T-helper 17 cell (primary cell): ENCODE data around the gene USP7. TPM values are rescaled to one million over a fixed set of nuclear protein-coding genes. Genes with fewer than 3 reads are reported as not detected.

Experiments
- ATAC-seq: fragments of 150-1000 bp; cut with Tn5 transposase; 2 replicates; pipeline ENCODE4 v1.10.0; 2021; ENCODE audit warnings: mild to moderate bottlenecking, moderate library complexity
- DNase-seq, 3 donors: peaks; one replicate each; pipeline versions ENCODE4 v3.0.0 to v3.0.0-alpha.2; 2020 to 2021
- H3K9me3 ChIP-seq: one replicate; pipeline ENCODE4 v1.7.0; 2013; ENCODE audit warnings: low read length, mild to moderate bottlenecking; ENCODE audit not compliant: control insufficient read depth, poor library complexity, severe bottlenecking
- H3K27ac Mint-ChIP-seq: one replicate; pipeline ENCODE4 v1.8.0; 2022; ENCODE audit warnings: mild to moderate bottlenecking, moderate library complexity, mixed read lengths
- H3K27me3 Mint-ChIP-seq: one replicate; pipeline ENCODE4 v1.8.0; 2022; ENCODE audit warnings: mixed read lengths
- H3K36me3 Mint-ChIP-seq: one replicate; pipeline ENCODE4 v1.8.0; 2022; ENCODE audit warnings: low read depth, mixed read lengths
- H3K4me1 Mint-ChIP-seq: one replicate; pipeline ENCODE4 v1.8.0; 2022; ENCODE audit warnings: mild to moderate bottlenecking, mixed read lengths
- H3K4me3 Mint-ChIP-seq: one replicate; pipeline ENCODE4 v1.8.0; 2022; ENCODE audit warnings: mild to moderate bottlenecking, moderate library complexity, mixed read lengths
- total RNA-seq, 4 donors: library from RNA in 2 of 4; stranded (reverse) in 2 of 4; gene quantifications; one replicate each; pipeline ENCODE4 v1.2.3 and lab custom pipeline; 2022 to 2026

Gene USP7
- total RNA-seq, 2 donors from 2014 or later: 259 to 282 TPM

DNA sequence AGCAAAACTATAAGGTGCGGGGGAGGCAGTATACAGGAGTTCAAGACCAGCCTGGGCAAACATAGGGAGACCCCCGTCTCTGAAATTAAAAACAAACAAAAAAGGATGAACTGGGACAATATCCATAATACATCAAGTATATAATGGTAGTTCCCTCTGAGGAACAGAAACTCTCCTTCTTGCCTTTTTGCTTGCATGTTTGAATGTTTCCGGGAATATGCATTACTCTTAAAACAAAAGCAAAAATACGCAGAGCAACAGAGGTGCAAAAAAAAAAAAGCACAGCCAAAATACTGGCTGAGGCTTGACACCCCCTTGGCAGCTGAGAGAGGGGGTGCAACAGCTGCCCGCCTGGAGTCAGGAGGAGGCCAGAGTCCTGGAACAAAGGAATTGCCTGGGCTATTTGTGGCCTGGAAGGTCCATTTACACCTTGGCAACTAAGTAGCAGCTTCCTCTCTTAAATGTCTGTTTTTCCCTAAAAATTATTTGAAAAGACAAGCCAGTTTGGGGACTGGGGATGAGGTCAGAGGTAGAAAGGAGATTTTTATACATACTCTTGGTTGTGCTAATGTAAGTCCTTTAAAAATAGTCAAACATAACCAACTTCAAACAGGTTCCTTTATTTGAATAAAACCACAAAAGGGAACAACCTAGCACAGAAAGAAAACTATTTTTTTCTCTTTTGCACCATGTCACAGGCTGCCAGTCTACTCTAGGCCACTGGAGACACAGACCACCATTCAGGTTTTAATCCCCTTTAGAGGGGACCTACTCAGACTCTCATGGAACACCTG lies 19.5 kb downstream of the USP7 start:
- no peaks in the 10 kb centered on the region for H3K9me3 ChIP-seq
- Mint-ChIP-seq H3K4me3 (peak overlapping the region; percentile 66), H3K4me1 (peaks cover 82% of the 10 kb centered on the region), H3K36me3 (no peaks in the 10 kb centered on the region), H3K27me3 (no peaks in the 10 kb centered on the region), H3K27ac (peak overlapping the region; percentile 79)
- ATAC-seq (peak; percentile 48), DNase-seq (no peak)

DNA sequence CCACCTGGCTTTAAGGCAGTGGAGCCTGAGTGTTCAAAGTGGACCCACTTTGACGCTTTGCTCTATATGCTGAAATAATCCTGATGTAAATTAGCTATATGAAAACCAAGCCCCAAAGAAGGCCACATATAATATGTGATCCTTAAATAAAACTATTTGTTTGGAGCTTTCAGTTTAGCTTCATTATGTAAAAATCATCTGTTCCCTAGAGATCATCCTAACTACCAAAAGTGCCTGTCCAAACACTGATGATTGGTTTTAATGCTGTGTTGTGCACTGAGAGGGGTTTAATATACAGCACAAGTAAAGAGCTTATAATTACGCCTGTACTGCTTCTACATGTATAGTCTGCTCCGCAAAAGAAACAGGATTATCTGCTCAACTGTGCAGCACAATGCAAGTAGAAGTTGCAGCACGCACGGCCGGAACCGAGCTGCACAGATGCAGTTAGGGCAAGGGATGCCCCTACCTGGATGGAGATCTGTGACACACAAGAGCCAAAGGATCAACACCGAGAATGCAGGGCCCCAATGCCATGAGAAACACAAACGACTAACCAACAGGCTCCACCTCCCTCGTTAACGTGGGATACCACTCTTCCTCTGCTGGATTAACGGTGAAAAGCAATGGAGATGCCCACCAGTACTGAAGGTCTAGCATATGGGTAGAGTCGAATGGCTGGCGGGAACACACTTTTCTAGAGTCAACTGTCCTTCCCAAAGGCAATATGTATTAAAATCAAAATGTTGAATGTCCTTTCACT lies 20.5 kb downstream of the USP7 start:
- Mint-ChIP-seq H3K4me1 (peaks cover 82% of the 10 kb centered on the region), H3K27ac (peak overlapping the region; percentile 79), H3K36me3 (no peaks in the 10 kb centered on the region), H3K4me3 (peak overlapping the region; percentile 66), H3K27me3 (no peaks in the 10 kb centered on the region)
- DNase-seq (no peak), ATAC-seq (no peak)
- H3K9me3 ChIP-seq: no peaks in the 10 kb centered on the region

DNA sequence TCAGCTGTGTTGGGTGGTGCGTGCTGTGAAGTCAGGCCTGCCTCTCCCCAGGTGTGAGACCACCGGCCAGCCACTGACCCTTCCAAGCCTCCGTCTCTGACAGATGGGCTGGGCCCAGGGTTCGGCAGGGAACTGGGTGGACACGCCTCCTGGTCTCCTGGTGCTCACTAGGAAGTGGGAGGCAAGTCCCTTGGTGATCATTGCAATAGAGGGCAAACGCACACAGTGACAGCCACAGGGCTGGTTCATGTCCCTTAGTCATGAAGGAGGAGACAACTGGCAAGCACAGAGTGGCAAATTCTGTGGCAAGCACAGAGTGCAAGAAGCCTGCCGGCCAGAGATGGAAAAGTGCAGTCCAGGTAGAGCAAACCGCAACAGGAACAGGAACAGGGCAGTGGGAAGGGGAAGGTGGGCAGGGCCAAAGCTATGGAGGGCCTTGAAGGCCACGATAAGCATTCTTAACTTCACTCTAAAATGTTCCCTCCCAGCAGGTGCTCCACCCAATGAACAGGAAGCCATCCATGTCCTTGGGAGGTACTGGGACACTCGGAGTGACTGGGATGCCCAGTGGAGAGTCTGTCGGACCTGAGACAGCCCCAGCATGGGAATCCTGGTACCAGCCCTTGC lies 21.9 kb downstream of the USP7 start:
- no peaks in the 10 kb centered on the region for H3K27me3 Mint-ChIP-seq
- peak overlapping the region; percentile 7 for H3K4me3 Mint-ChIP-seq
- H3K4me1 Mint-ChIP-seq: peaks cover 84% of the 10 kb centered on the region
- H3K9me3 ChIP-seq: no peaks in the 10 kb centered on the region
- no peak for DNase-seq
- peak overlapping the region; percentile 37 for H3K27ac Mint-ChIP-seq
- no peaks in the 10 kb centered on the region for H3K36me3 Mint-ChIP-seq
- ATAC-seq: no peak

DNA sequence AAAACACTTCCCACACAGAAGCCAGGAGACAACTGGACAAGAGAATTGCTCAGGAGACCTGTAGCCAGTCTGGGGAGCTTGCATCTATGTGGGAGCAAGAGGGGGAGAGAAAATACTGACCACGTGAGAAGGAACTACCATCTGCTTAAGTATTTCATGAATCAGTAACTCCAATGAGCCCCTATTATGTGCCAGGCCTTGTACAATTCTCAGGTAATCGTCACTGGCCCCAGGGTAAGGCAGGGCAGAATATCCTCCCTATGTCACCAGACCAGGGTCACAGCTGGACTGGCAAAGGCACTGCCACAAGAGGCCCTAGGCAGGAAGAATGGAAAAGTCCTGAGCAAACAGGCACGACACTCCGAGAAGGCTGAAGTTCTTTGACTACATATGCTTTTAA lies 25.9 kb downstream of the USP7 start:
- peaks cover 70% of the 10 kb centered on the region for H3K4me1 Mint-ChIP-seq
- peak overlapping the region; percentile 45 for H3K4me3 Mint-ChIP-seq
- DNase-seq (no peak), ATAC-seq (no peak)
- no peaks in the 10 kb centered on the region for H3K36me3 Mint-ChIP-seq
- peak overlapping the region; percentile 57 for H3K27ac Mint-ChIP-seq
- no peaks in the 10 kb centered on the region for H3K27me3 Mint-ChIP-seq
- H3K9me3 ChIP-seq: no peaks in the 10 kb centered on the region

DNA sequence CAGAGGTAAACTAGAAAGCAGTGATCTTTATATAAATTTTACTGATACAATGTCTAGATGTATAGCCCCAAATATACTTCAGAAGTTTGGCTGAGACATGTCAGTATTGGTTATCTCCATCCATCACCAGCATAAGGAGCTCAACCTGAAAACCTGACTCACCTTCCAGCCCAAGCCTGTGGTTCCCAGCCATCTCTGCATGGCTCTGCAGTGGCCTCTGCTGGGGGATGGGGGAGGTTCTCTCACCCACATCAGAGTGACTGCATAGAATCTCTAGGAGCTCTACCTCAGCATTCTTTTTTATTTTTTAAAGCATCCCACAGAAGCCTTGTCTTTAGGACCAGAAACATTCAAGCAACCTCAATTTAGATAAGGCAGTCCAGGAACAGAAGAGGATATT lies 27.3 kb downstream of the USP7 start:
- no peaks in the 10 kb centered on the region for H3K36me3 Mint-ChIP-seq
- peak; percentile 37 to 61 (median 50) for DNase-seq
- H3K27me3 Mint-ChIP-seq: no peaks in the 10 kb centered on the region
- peak overlapping the region; percentile 83 for H3K27ac Mint-ChIP-seq
- peaks cover 68% of the 10 kb centered on the region for H3K4me1 Mint-ChIP-seq
- H3K4me3 Mint-ChIP-seq: peak overlapping the region; percentile 41
- no peaks in the 10 kb centered on the region for H3K9me3 ChIP-seq
- ATAC-seq: peak; percentile 98

DNA sequence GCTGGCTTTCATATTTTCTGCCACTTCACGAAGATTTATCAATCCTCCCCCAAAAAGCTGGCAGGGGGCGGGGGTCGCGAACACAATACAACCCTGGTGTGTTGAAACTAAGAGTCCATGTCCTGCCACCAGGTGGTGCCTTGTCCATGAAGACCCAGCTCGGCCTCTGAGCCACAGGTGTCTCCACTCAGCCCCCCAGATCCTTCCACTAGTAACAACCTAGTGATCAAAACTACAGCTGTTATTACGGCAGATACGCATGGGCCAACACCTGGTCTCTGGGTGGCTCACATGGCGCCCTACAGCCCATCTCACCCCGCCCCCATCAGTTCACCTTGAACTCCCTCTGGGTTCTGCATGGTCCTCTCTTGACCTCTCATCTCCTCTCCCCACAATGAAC lies 27.7 kb downstream of the USP7 start:
- Mint-ChIP-seq H3K27ac (peak overlapping the region; percentile 83), H3K36me3 (no peaks in the 10 kb centered on the region), H3K27me3 (no peaks in the 10 kb centered on the region), H3K4me1 (peaks cover 64% of the 10 kb centered on the region), H3K4me3 (peak overlapping the region; percentile 41)
- peak; percentile 10 for ATAC-seq
- DNase-seq: no peak
- H3K9me3 ChIP-seq: no peaks in the 10 kb centered on the region

DNA sequence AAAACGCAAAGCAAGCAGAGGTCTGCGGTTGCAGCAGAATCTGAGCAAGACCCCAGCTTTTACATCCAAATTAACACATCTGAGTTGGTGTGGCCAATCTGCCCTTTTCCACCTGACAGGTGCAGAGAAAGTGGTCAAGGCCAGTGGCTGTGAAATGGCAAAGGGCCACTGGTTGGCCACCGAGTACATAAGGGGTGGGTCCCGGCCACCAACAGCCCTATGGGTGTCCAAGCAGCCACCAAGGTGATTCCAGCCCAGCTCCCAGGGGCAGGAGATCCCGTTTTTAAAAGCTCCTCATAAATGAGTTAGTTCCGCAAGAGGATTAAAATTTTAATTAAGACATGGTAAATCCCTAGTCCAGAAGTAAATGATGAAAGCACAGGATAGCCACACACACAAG lies 29.1 kb downstream of the USP7 start:
- Mint-ChIP-seq H3K4me1 (peaks cover 51% of the 10 kb centered on the region), H3K36me3 (no peaks in the 10 kb centered on the region), H3K27ac (no peak overlapping the region)

DNA sequence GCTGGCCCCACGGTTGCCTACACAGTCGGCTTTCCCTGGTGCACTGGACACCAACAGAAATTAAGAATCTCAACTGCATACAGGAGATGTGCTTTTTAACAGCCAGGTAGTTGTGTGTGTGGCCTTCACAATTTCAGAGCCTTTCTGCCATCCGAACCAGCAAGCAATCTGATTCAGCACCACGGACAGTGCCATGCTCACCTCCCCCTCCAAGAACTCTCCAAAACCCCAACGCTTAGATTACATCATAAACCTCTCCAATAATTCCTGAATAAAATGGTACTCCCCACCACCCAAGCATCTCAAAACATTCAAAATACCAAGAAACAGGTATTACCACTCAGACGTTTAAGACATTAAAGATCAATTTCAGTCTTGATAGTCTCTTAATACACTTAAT lies 31.8 kb downstream of the USP7 start:
- no peak overlapping the region for H3K4me3 Mint-ChIP-seq
- H3K4me1 Mint-ChIP-seq: peaks cover 41% of the 10 kb centered on the region
- peak; percentile 23 to 41 (median 27) for DNase-seq
- no peaks in the 10 kb centered on the region for H3K9me3 ChIP-seq
- no peaks in the 10 kb centered on the region for H3K36me3 Mint-ChIP-seq
- ATAC-seq: no peak
- H3K27me3 Mint-ChIP-seq: no peaks in the 10 kb centered on the region
- H3K27ac Mint-ChIP-seq: peak overlapping the region; percentile 12

More for the DNA sequence above, 29.1 kb downstream of the USP7 start:
- H3K4me3 Mint-ChIP-seq: no peak overlapping the region
- DNase-seq: no peak
- no peak for ATAC-seq
- H3K27me3 Mint-ChIP-seq: no peaks in the 10 kb centered on the region
- no peaks in the 10 kb centered on the region for H3K9me3 ChIP-seq

DNA sequence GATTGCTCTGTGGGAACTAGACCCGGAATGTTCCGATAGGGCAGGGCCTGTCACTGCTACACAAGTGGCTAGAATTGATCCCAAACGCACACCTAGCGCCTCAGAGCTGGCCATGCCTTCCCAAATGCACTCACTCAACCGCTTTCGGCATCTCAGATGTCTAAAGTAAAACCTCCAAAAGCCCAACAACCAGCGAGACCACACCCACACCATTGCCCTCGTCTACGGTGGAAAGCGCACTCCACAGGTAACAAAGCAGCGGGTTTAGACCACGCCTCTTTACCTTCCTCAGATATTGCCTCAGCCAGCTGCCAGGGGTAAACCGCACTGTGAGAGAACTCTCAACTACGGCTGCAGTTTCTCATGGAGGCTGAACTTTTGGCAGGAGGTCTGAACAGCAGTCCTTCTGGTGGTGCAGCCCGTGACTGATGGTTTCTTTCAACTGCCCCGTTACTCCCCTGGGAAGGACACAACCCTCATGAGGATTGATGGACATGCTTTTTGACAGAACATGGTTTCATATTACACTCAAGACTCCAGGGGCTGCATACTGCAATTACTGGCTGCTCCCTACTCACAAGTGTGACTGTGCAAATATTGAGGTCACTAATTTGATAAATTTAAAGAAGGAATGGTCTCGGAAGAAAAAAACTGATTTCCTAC lies 34.5 kb downstream of the USP7 start:
- H3K9me3 ChIP-seq: no peaks in the 10 kb centered on the region
- H3K4me3 Mint-ChIP-seq: no peak overlapping the region
- peak overlapping the region; percentile 51 for H3K27ac Mint-ChIP-seq
- H3K36me3 Mint-ChIP-seq: peaks cover 2% of the 10 kb centered on the region
- H3K4me1 Mint-ChIP-seq: peaks cover 35% of the 10 kb centered on the region
- DNase-seq (no peak), ATAC-seq (no peak)
- H3K27me3 Mint-ChIP-seq: no peaks in the 10 kb centered on the region

DNA sequence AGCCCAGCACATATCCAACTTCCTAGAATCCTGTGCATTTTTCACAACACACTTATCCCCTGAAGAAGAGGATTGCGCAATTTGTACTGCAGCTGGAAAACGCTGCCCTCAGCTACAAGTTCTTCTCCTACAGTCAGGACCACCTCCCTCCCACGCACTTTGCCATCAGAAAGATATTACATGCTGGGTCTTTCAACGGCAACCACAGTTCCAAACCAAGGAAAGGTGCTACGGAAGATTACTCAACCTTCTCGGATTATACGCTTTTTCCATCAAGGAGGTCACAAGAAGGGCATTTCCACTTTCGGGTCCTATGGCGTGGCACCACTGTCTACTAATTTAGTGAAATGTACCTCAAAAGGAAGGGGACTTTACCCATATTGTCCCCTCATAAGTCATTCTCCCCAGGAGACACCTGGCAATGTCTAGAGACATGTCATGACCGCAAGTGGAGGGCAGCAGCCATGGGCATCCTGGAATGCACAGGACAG lies 35.2 kb downstream of the USP7 start:
- Mint-ChIP-seq H3K4me1 (peaks cover 36% of the 10 kb centered on the region), H3K27ac (peak overlapping the region; percentile 51), H3K36me3 (peaks cover 2% of the 10 kb centered on the region), H3K4me3 (no peak overlapping the region), H3K27me3 (no peaks in the 10 kb centered on the region)
- H3K9me3 ChIP-seq: no peaks in the 10 kb centered on the region
- DNase-seq (no peak), ATAC-seq (no peak)

DNA sequence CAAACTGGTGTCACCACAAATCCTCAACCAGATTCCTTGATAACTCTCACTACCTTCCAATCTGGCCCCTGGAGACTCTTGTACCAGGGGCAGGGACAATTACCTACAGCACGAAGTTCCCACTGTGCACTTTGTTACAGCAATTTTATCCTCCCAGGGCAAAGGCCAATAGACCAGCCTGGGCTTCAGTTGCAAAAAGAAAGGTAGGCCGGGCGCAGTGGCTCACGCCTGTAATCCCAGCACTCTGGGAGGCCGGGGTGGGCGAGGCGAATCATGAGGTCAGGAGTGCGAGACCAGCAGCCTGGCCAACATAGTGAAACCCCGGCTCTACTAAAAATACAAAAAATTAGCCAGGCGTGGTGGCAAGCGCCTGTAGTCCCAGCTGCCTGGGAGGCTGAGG lies 36.9 kb downstream of the USP7 start:
- Mint-ChIP-seq H3K27me3 (no peaks in the 10 kb centered on the region), H3K4me1 (peaks cover 31% of the 10 kb centered on the region), H3K4me3 (peak overlapping the region; percentile 25), H3K27ac (peak overlapping the region; percentile 34), H3K36me3 (peaks cover 2% of the 10 kb centered on the region)
- ATAC-seq: no peak
- no peaks in the 10 kb centered on the region for H3K9me3 ChIP-seq
- no peak for DNase-seq

DNA sequence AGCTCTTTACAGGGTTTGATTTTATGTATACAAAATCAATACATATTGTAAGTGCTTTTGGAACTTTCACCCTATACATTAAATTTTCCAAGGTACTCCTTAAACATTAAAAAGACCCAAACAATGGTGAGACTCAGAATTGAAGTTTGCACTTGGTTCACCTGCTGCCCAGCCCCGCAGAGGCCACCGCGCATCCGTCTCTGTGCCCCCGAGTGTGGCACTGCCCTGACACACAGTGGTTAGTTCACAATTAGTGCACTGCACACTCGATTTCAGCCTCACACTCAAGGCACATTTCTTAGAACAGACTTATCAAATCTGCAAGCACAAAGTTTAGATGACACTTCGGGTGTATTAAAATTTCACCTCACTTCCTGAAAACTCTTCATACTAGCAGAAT lies 38.3 kb downstream of the USP7 start:
- peaks cover 2% of the 10 kb centered on the region for H3K36me3 Mint-ChIP-seq
- H3K9me3 ChIP-seq: no peaks in the 10 kb centered on the region
- no peak overlapping the region for H3K4me3 Mint-ChIP-seq
- peak overlapping the region; percentile 29 for H3K27ac Mint-ChIP-seq
- DNase-seq (no peak), ATAC-seq (no peak)
- peaks cover 34% of the 10 kb centered on the region for H3K4me1 Mint-ChIP-seq
- H3K27me3 Mint-ChIP-seq: no peaks in the 10 kb centered on the region

DNA sequence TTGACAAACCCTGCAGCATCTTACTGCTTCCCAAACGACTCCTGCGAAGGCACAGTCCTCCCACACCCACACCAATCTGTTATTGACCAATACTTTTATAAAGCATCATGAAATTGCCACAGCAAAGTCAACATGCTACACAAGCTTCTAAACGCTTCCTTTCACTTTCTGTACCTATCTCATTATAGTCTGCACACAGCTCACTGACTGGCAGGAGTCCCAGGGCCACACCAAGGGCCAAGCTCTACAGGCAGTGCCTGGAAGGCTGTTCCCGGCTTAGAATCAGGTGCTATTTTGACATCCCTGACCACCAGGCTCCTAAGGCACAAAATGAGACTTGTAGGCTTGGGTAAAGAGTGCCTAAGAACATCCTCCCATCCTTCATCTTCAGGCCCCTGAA lies 39.5 kb downstream of the USP7 start:
- no peak overlapping the region for H3K4me3 Mint-ChIP-seq
- no peaks in the 10 kb centered on the region for H3K27me3 Mint-ChIP-seq
- peaks cover 2% of the 10 kb centered on the region for H3K36me3 Mint-ChIP-seq
- DNase-seq (no peak), ATAC-seq (no peak)
- H3K4me1 Mint-ChIP-seq: peaks cover 42% of the 10 kb centered on the region
- H3K9me3 ChIP-seq: no peaks in the 10 kb centered on the region
- H3K27ac Mint-ChIP-seq: peak overlapping the region; percentile 49
